HCT116 (cell line): ENCODE measurements around the gene CHP2.

ENCODE experiments used
- CEBPB ChIP-seq: IDR thresholded peaks from 2 replicates; pipeline ENCODE4 v1.6.1; 2012; ENCODE audit warnings: low read depth
- EZH2phosphoT487 ChIP-seq: fragments of 200-600 bp; IDR thresholded peaks from 2 replicates; pipeline ENCODE4 v1.6.1; 2018; ENCODE audit warnings: antibody characterized with exemption, borderline replicate concordance
- POLR2A ChIP-seq: IDR thresholded peaks from 2 replicates; pipeline ENCODE4 v1.7.0; 2011; ENCODE audit warnings: borderline replicate concordance; ENCODE audit not compliant: insufficient read depth, insufficient read length; ENCODE audit errors: extremely low read depth
- POLR2AphosphoS5 ChIP-seq: IDR thresholded peaks from 2 replicates; pipeline ENCODE4 v1.6.1; 2011; ENCODE audit warnings: mild to moderate bottlenecking, low read depth, low read length, moderate library complexity
- TF ChIP-seq, protein P1 (sequence below), 3 experiments: fragments of 200-600 bp in 1 of 3; sonication (generic) in 1 of 3; IDR thresholded peaks in 2 of 3; conservative IDR thresholded peaks in 1 of 3; 2 replicates each; pipeline ENCODE4 v1.5.1; 2012 to 2017; ENCODE audit warnings: low read depth in 2 of 3, low read length in 2 of 3, antibody characterized with exemption in 1 of 3, borderline replicate concordance in 1 of 3, control low read depth in 1 of 3, mild to moderate bottlenecking in 1 of 3, mixed read lengths in 1 of 3, mixed run types in 1 of 3, moderate library complexity in 1 of 3; ENCODE audit not compliant: insufficient read depth in 1 of 3

DNA sequence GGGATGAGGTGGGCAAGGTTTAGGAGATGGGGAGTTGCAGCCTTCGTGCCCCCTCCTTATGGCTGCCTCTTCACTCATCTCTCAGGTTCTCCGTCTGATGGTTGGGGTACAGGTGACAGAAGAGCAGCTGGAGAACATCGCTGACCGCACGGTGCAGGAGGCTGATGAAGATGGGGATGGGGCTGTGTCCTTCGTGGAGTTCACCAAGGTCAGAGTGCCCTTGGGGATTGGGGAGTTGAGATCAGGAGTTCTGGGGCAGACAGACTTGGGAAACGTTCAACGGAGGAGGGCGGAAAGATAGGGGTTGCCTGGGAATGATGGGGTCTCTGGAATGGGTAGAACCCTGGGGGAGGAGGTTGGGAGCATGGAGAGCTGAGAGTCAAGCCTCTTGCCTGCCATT is 2.3 kb downstream of the CHP2 start:
- TF ChIP-seq EZH2phosphoT487, result no peak
- TF ChIP-seq, protein P1, sequence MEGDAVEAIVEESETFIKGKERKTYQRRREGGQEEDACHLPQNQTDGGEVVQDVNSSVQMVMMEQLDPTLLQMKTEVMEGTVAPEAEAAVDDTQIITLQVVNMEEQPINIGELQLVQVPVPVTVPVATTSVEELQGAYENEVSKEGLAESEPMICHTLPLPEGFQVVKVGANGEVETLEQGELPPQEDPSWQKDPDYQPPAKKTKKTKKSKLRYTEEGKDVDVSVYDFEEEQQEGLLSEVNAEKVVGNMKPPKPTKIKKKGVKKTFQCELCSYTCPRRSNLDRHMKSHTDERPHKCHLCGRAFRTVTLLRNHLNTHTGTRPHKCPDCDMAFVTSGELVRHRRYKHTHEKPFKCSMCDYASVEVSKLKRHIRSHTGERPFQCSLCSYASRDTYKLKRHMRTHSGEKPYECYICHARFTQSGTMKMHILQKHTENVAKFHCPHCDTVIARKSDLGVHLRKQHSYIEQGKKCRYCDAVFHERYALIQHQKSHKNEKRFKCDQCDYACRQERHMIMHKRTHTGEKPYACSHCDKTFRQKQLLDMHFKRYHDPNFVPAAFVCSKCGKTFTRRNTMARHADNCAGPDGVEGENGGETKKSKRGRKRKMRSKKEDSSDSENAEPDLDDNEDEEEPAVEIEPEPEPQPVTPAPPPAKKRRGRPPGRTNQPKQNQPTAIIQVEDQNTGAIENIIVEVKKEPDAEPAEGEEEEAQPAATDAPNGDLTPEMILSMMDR (IDR thresholded peaks at IDR 0.05 in 2 of 3, conservative IDR thresholded peaks at IDR 0.05 in 1 of 3; ENCODE audit: borderline replicate concordance in 1 of 3, insufficient read depth in 1 of 3, low read depth in 2 of 3, low read length in 2 of 3), result no peak
- no peak for TF ChIP-seq POLR2A
- TF ChIP-seq CEBPB, result no peak
- TF ChIP-seq POLR2AphosphoS5, result no peak
